Esophagus squamous epithelium (tissue), 5 donors: ENCODE results near the gene PLXNB2. TPM values are rescaled to one million over a fixed set of nuclear protein-coding genes. Genes with fewer than 3 reads are reported as not detected.

Experiments used
- DNase-seq: peaks from one replicate; lab custom pipeline; 2025; lab: John Stamatoyannopoulos, UW
- H3K27ac ChIP-seq, 4 donors: fragments of 200-600 bp; sonication (generic); one replicate each; pipeline ENCODE4 v1.5.1; 2016 to 2019; ENCODE audit warnings: mild to moderate bottlenecking in 1 of 4
- H3K27me3 ChIP-seq, 4 donors: fragments of 200-600 bp; sonication (generic); 1 replicate in 3 of 4; 2 replicates in 1 of 4; pipeline versions ENCODE4 v1.5.1 to v1.6.0; 2017 to 2021; ENCODE audit warnings: antibody characterized with exemption in 1 of 4
- H3K36me3 ChIP-seq, 3 donors: fragments of 200-600 bp; sonication (generic); one replicate each; pipeline ENCODE4 v1.5.1; 2016 to 2019
- H3K4me1 ChIP-seq, 3 donors: fragments of 200-600 bp; sonication (generic); one replicate each; pipeline ENCODE4 v1.5.1; 2017 to 2019
- H3K4me3 ChIP-seq, 4 donors: fragments of 200-600 bp; sonication (generic); 1 replicate in 3 of 4; 2 replicates in 1 of 4; pipeline ENCODE4 v1.5.1; 2016 to 2019; ENCODE audit warnings: mild to moderate bottlenecking in 2 of 4, moderate library complexity in 1 of 4
- H3K9me3 ChIP-seq, 3 donors: fragments of 200-600 bp; sonication (generic); one replicate each; pipeline ENCODE4 v1.5.1; 2016 to 2019
- CTCF ChIP-seq, 6 experiments: fragments of 450-650 bp in 4 of 6; fragments of 200-600 bp in 2 of 6; sonication (generic) in 2 of 6; IDR thresholded peaks; one replicate each; pipeline ENCODE4 v1.5.1; 2016 to 2019; ENCODE audit warnings: antibody characterized with exemption in 6 of 6, mild to moderate bottlenecking in 4 of 6, moderate library complexity in 4 of 6
- POLR2A ChIP-seq, 4 donors: fragments of 450-650 bp; IDR thresholded peaks; one replicate each; pipeline ENCODE4 v1.6.1; 2017; ENCODE audit warnings: antibody characterized with exemption in 4 of 4, mild to moderate bottlenecking in 4 of 4, moderate library complexity in 3 of 4
- WGBS, 2 donors: methylation state at CpG; one replicate each; pipeline ENCODE4 v1.1.5; 2018; 5-methylcytosine and 5-hydroxymethylcytosine counted together
- intact Hi-C: fragments of 100-400 bp; cut with DNase I; formaldehyde crosslinking; loops from one replicate; pipeline ENCODE4 v1.15.0; 2022
- total RNA-seq, 4 donors: library from RNA; depleted of rRNA; stranded (reverse); fragments of >200 nt; gene quantifications; one replicate each; pipeline ENCODE4 v1.1.0, GENCODE V29; 2016
- donor health status: DM: yes; HTN: yes; CAD: no.

PLXNB2 gene
- total RNA-seq, 4 donors from 2014 or later: 80.9 to 231 (median 129) TPM

- H3K27ac ChIP-seq: peak overlapping the region in 2 of 4 donors; percentile 11 to 84
- peak overlapping the region in 3 of 4 donors; percentile 54 to 74 (median 62) for H3K4me3 ChIP-seq
- peaks cover 37 to 87% (median 46%) of the 10 kb centered on the region in 3 donors for H3K4me1 ChIP-seq
- intact Hi-C loops: no loop called here
- peaks cover 0 to 11% (median 0%) of the 10 kb centered on the region in 4 donors for H3K27me3 ChIP-seq
- 68 to 84% methylated on average over 5 to 10 of the region's 26 CpGs for WGBS, 2 donors
- H3K36me3 ChIP-seq: peaks cover 17 to 36% (median 18%) of the 10 kb centered on the region in 3 donors
- DNase-seq: no peak
- H3K9me3 ChIP-seq: no peaks in the 10 kb centered on the region
- no peak for TF ChIP-seq CTCF (IDR thresholded peaks at IDR 0.05)
- no peak for TF ChIP-seq POLR2A (IDR thresholded peaks at IDR 0.05)
Observed at GRCh38 chr22:50272044-50272802, 35.2 kb downstream of the PLXNB2 start.

GRCh38 chr22:50271519-50271970 is 35.9 kb downstream of the PLXNB2 start:
- Histone ChIP-seq H3K27me3 (peaks cover 0 to 14% (median 0%) of the 10 kb centered on the region in 4 donors), H3K27ac (peak overlapping the region in 3 of 4 donors; percentile 55 to 84 (median 80)), H3K4me3 (peak overlapping the region; percentile 37 to 74 (median 58)), H3K4me1 (peaks cover 41 to 84% (median 50%) of the 10 kb centered on the region in 3 donors), H3K36me3 (peaks cover 14 to 29% (median 17%) of the 10 kb centered on the region in 3 donors), H3K9me3 (no peaks in the 10 kb centered on the region)
- WGBS, 2 donors: no CpG with 5 or more reads among the region's 45 CpGs
- DNase-seq: no peak
- peak in 4 of 6 experiments; percentile 9 to 39 (median 28) for TF ChIP-seq CTCF (IDR thresholded peaks at IDR 0.05)
- no peak for TF ChIP-seq POLR2A (IDR thresholded peaks at IDR 0.05)
- intact Hi-C loops: no loop called here

GRCh38 chr22:50270666-50271394 is 36.6 kb downstream of the PLXNB2 start:
- intact Hi-C loops: no loop called here
- H3K27ac ChIP-seq: peak overlapping the region; percentile 40 to 84 (median 68)
- TF ChIP-seq POLR2A (IDR thresholded peaks at IDR 0.05) (no peak), CTCF (IDR thresholded peaks at IDR 0.05) (no peak)
- H3K4me3 ChIP-seq: peak overlapping the region; percentile 37 to 74 (median 58)
- H3K36me3 ChIP-seq: peaks cover 8 to 22% (median 9%) of the 10 kb centered on the region in 3 donors
- WGBS, 2 donors: 1 to 6% methylated on average over 6 to 24 of the region's 53 CpGs
- DNase-seq: no peak
- H3K4me1 ChIP-seq: peaks cover 41 to 77% (median 50%) of the 10 kb centered on the region in 3 donors
- H3K9me3 ChIP-seq: no peaks in the 10 kb centered on the region
- peaks cover 0 to 17% (median 0%) of the 10 kb centered on the region in 4 donors for H3K27me3 ChIP-seq

GRCh38 chr22:50269970-50270665 is 37.3 kb downstream of the PLXNB2 start, which contains the start of gene MAPK11:
MAPK11 (minus strand) TSS chr22:50270380; CDS start chr22:50270292, 88 bp downstream.
- intact Hi-C loops: no loop called here
- TF ChIP-seq POLR2A (IDR thresholded peaks at IDR 0.05) (no peak), CTCF (IDR thresholded peaks at IDR 0.05) (no peak)

More at GRCh38 chr22:50269970-50270665, 37.3 kb downstream of the PLXNB2 start, which contains the start of gene MAPK11:
- H3K4me3 ChIP-seq: peak within 1 kb of the TSS; percentile 37 to 74 (median 58)
- H3K27me3 ChIP-seq: peaks cover 0 to 17% (median 0%) of the 10 kb centered on the region in 4 donors
- peak within 1 kb of the TSS; percentile 55 to 84 (median 76) for H3K27ac ChIP-seq
- no peaks in the 10 kb centered on the region for H3K9me3 ChIP-seq
- H3K36me3 ChIP-seq: peaks cover 2 to 14% (median 3%) of the 10 kb centered on the region in 3 donors
- H3K4me1 ChIP-seq: peaks cover 41 to 70% (median 50%) of the 10 kb centered on the region in 3 donors
- DNase-seq: no peak
- no CpG with 5 or more reads among the region's 92 CpGs for WGBS, 2 donors
